ENCODE data around the gene TNFRSF11A.

GRCh38 chr18:62348474-62348873 is 23.4 kb downstream of the TNFRSF11A start:
- TF ChIP-seq, protein P1, sequence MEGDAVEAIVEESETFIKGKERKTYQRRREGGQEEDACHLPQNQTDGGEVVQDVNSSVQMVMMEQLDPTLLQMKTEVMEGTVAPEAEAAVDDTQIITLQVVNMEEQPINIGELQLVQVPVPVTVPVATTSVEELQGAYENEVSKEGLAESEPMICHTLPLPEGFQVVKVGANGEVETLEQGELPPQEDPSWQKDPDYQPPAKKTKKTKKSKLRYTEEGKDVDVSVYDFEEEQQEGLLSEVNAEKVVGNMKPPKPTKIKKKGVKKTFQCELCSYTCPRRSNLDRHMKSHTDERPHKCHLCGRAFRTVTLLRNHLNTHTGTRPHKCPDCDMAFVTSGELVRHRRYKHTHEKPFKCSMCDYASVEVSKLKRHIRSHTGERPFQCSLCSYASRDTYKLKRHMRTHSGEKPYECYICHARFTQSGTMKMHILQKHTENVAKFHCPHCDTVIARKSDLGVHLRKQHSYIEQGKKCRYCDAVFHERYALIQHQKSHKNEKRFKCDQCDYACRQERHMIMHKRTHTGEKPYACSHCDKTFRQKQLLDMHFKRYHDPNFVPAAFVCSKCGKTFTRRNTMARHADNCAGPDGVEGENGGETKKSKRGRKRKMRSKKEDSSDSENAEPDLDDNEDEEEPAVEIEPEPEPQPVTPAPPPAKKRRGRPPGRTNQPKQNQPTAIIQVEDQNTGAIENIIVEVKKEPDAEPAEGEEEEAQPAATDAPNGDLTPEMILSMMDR (IDR thresholded peaks at IDR 0.05) = no peak
- no peak for TF ChIP-seq ZFX (IDR thresholded peaks at IDR 0.05; ENCODE audit: borderline replicate concordance)

Data from 22Rv1 (cell line).